H1 (cell line): ENCODE measurements around the gene KCNE4. TPM values are rescaled to one million over a fixed set of nuclear protein-coding genes. Genes with fewer than 3 reads are reported as not detected.

Experiments used
- CTCF ChIA-PET: fragments of 300-600 bp; sonication (Branson Sonifier 250); formaldehyde crosslinking; loops from one replicate; lab custom pipeline; 2021; ENCODE audit not compliant: partially characterized antibody; lab: Charles Lee
- POLR2A ChIA-PET: fragments of 300-600 bp; sonication (Branson Sonifier 250); formaldehyde crosslinking; loops from one replicate; lab custom pipeline; 2021; ENCODE audit warnings: inconsistent platforms; ENCODE audit not compliant: partially characterized antibody; lab: Charles Lee
- DNase-seq, 2 experiments: peaks; one replicate each; pipeline versions ENCODE4 v3.0.0 to v3.0.0-alpha.2; 2010 to 2022; ENCODE audit warnings: low spot score in 2 of 2, low read depth in 1 of 2, mixed read lengths in 1 of 2
- FAIRE-seq: peaks from 2 replicates; lab custom pipeline; 2011; peaks lifted over from hg19 to GRCh38; lab: Jason Lieb, UNC
- H2AFZ ChIP-seq: 2 replicates; pipeline ENCODE4 v1.8.1; 2012; ENCODE audit warnings: low read length, inconsistent platforms
- H2AK5ac ChIP-seq: 2 replicates; pipeline ENCODE4 v1.6.1; 2013; ENCODE audit warnings: low read depth, low read length
- H2BK120ac ChIP-seq: replicated peaks from 2 replicates; pipeline ENCODE3; 2013; ENCODE audit warnings: low read depth, low read length, inconsistent platforms
- H2BK12ac ChIP-seq: 2 replicates; pipeline ENCODE4 v1.6.1; 2013; ENCODE audit warnings: low read depth, low read length
- H2BK15ac ChIP-seq: 2 replicates; pipeline ENCODE4 v1.6.1; 2013; ENCODE audit warnings: low read length
- H2BK20ac ChIP-seq: 2 replicates; pipeline ENCODE4 v1.6.1; 2013; ENCODE audit warnings: low read length
- H2BK5ac ChIP-seq: 2 replicates; pipeline ENCODE4 v1.6.1; 2013; ENCODE audit warnings: low read depth, low read length
- H3K14ac ChIP-seq: 2 replicates; pipeline ENCODE4 v1.6.1; 2013; ENCODE audit warnings: inconsistent platforms; ENCODE audit not compliant: insufficient read length
- H3K18ac ChIP-seq: 2 replicates; pipeline ENCODE4 v1.6.1; 2013; ENCODE audit warnings: low read length; ENCODE audit errors: extremely low read depth
- H3K23ac ChIP-seq: 2 replicates; pipeline ENCODE4 v1.6.1; 2013; ENCODE audit warnings: inconsistent platforms; ENCODE audit not compliant: insufficient read length
- H3K23me2 ChIP-seq: 2 replicates; pipeline ENCODE4 v1.6.1; 2013; ENCODE audit warnings: low read depth, low read length
- H3K27ac ChIP-seq: 2 replicates; pipeline ENCODE4 v1.6.1; 2011; ENCODE audit warnings: low read depth, low read length, inconsistent platforms
- H3K27me3 ChIP-seq, 4 experiments: replicated peaks in 1 of 4; 1 replicate in 1 of 4; 2 replicates in 3 of 4; pipeline versions ENCODE4 v1.6.1 to v1.8.1; 2011 to 2013; ENCODE audit warnings: low read length in 3 of 4, mild to moderate bottlenecking in 3 of 4, inconsistent platforms in 2 of 4, mixed read lengths in 2 of 4, moderate library complexity in 1 of 4; ENCODE audit not compliant: control insufficient read depth in 3 of 4, insufficient read depth in 3 of 4; ENCODE audit errors: extremely low read depth in 1 of 4
- H3K36me3 ChIP-seq, 4 experiments: 2 replicates each; pipeline versions ENCODE4 v1.6.1 to v1.8.1; 2011 to 2013; ENCODE audit warnings: mild to moderate bottlenecking in 4 of 4, low read length in 3 of 4, moderate library complexity in 2 of 4, control low read depth in 1 of 4, inconsistent platforms in 1 of 4; ENCODE audit not compliant: insufficient read depth in 4 of 4, control insufficient read depth in 2 of 4
- H3K4ac ChIP-seq: replicated peaks from 2 replicates; pipeline ENCODE3; 2013; ENCODE audit warnings: low read length, low read depth, mixed read lengths, inconsistent platforms; ENCODE audit not compliant: insufficient read length
- H3K4me1 ChIP-seq, 4 experiments: replicated peaks in 1 of 4; 1 replicate in 1 of 4; 2 replicates in 3 of 4; pipeline versions ENCODE4 v1.6.1 to v1.8.1; 2011 to 2013; ENCODE audit warnings: low read length in 3 of 4, inconsistent platforms in 2 of 4, mixed read lengths in 1 of 4; ENCODE audit not compliant: insufficient read depth in 4 of 4, control insufficient read depth in 3 of 4
- H3K4me2 ChIP-seq, 2 experiments: 2 replicates each; pipeline versions ENCODE4 v1.6.1 to v1.8.1; 2011 to 2013; ENCODE audit warnings: low read depth in 2 of 2, low read length in 2 of 2, control low read depth in 1 of 2, inconsistent platforms in 1 of 2, mild to moderate bottlenecking in 1 of 2; ENCODE audit not compliant: insufficient read depth in 1 of 2
- H3K4me3 ChIP-seq, 4 experiments: fragments of 200-600, 300-600 bp in 1 of 4; sonication (generic), shearing (Covaris generic), sonication (Bioruptor Twin) in 1 of 4; 2 replicates each; pipeline versions ENCODE4 v1.5.1 to v1.8.1; 2011 to 2016; ENCODE audit warnings: low read length in 4 of 4, low read depth in 3 of 4, control low read depth in 2 of 4, inconsistent platforms in 2 of 4, mild to moderate bottlenecking in 2 of 4, mixed read lengths in 1 of 4, moderate library complexity in 1 of 4; ENCODE audit not compliant: insufficient read depth in 2 of 4; ENCODE audit errors: extremely low read depth in 1 of 4
- H3K56ac ChIP-seq: replicated peaks from 2 replicates; pipeline ENCODE3; 2013; ENCODE audit warnings: low read depth, mild to moderate bottlenecking, mixed read lengths, low read length, inconsistent platforms; ENCODE audit not compliant: insufficient read length
- H3K79me1 ChIP-seq: 2 replicates; pipeline ENCODE4 v1.6.1; 2013; ENCODE audit warnings: low read depth, low read length, control low read depth
- H3K79me2 ChIP-seq, 2 experiments: 2 replicates each; pipeline versions ENCODE4 v1.6.1 to v1.8.1; 2012 to 2013; ENCODE audit warnings: low read length in 2 of 2, mild to moderate bottlenecking in 2 of 2, inconsistent platforms in 1 of 2; ENCODE audit not compliant: insufficient read depth in 2 of 2, control insufficient read depth in 1 of 2
- H3K9ac ChIP-seq, 4 experiments: replicated peaks in 1 of 4; 1 replicate in 1 of 4; 2 replicates in 3 of 4; pipeline versions ENCODE4 v1.6.1 to v1.8.1; 2011 to 2013; ENCODE audit warnings: low read depth in 3 of 4, low read length in 3 of 4, control low read depth in 2 of 4, mild to moderate bottlenecking in 2 of 4, moderate library complexity in 2 of 4, inconsistent platforms in 1 of 4; ENCODE audit errors: extremely low read depth in 1 of 4
- H3K9me3 ChIP-seq, 2 experiments: 2 replicates each; pipeline versions ENCODE4 v1.6.1 to v1.8.1; 2012 to 2013; ENCODE audit warnings: mild to moderate bottlenecking in 2 of 2, moderate library complexity in 2 of 2, control low read depth in 1 of 2, inconsistent platforms in 1 of 2, low read depth in 1 of 2, low read length in 1 of 2, mixed read lengths in 1 of 2; ENCODE audit not compliant: insufficient read depth in 2 of 2
- H4K20me1 ChIP-seq, 2 experiments: replicated peaks in 1 of 2; 2 replicates each; pipeline versions ENCODE3 to v1.8.1; 2011 to 2013; ENCODE audit warnings: inconsistent platforms in 2 of 2, low read length in 2 of 2, mild to moderate bottlenecking in 1 of 2; ENCODE audit not compliant: insufficient read depth in 2 of 2, control insufficient read depth in 1 of 2
- H4K5ac ChIP-seq: 2 replicates; pipeline ENCODE4 v1.6.1; 2013; ENCODE audit warnings: low read length, low read depth, mixed read lengths, inconsistent platforms; ENCODE audit not compliant: insufficient read length
- H4K8ac ChIP-seq: 2 replicates; pipeline ENCODE4 v1.8.0; 2013; ENCODE audit warnings: mild to moderate bottlenecking, moderate library complexity, low read length, inconsistent platforms; ENCODE audit not compliant: insufficient read depth; ENCODE audit errors: extremely low read depth
- H4K91ac ChIP-seq: replicated peaks from 2 replicates; pipeline ENCODE3; 2013; ENCODE audit warnings: low read length, mixed read lengths, inconsistent platforms; ENCODE audit not compliant: insufficient read length
- ATF3 ChIP-seq: IDR thresholded peaks from 2 replicates; pipeline ENCODE4 v1.6.1; 2011; ENCODE audit warnings: low read depth, mild to moderate bottlenecking, low read length; ENCODE audit not compliant: insufficient read depth
- CHD1 ChIP-seq: IDR thresholded peaks from 2 replicates; pipeline ENCODE4 v1.6.1; 2012; ENCODE audit warnings: low read depth, low read length, improper control_type of control experiment
- RBBP5 ChIP-seq: IDR thresholded peaks from 2 replicates; pipeline ENCODE4 v1.7.1; 2012; ENCODE audit warnings: low read depth, mild to moderate bottlenecking, inconsistent platforms, low read length, moderate library complexity, borderline replicate concordance
- WGBS, 2 experiments: shearing (Covaris generic) in 1 of 2; methylation state at CpG; one replicate each; pipeline versions ENCODE4 v1.1.6 to v1.1.7; 2013 to 2015; ENCODE audit warnings: low lambda C conversion rate in 2 of 2, mixed read lengths in 2 of 2, inconsistent platforms in 1 of 2, low coverage in 1 of 2, missing lambda C conversion rate in 1 of 2; ENCODE audit not compliant: insufficient replicate concordance in 2 of 2, insufficient coverage in 1 of 2, insufficient read length in 1 of 2; ENCODE audit errors: extremely low coverage in 1 of 2, missing lambda C conversion rate in 1 of 2; 5-methylcytosine and 5-hydroxymethylcytosine counted together
- polyA plus RNA-seq, 7 experiments: library from polyadenylated mRNA; depleted of rRNA in 3 of 7; stranded (reverse) in 5 of 7; unstranded in 2 of 7; fragments of >200 nt in 5 of 7; fragments of 200-250 nt in 2 of 7; gene quantifications; 1 replicate in 5 of 7; 2 replicates in 1 of 7; 4 replicates in 1 of 7; pipeline versions ENCODE4 v1.2.1 to v1.2.3, GENCODE V29; 2011 to 2013; ENCODE audit warnings: missing spikeins in 2 of 7, mixed read lengths in 2 of 7
- total RNA-seq: library from RNA; stranded (reverse); fragmentation: NEBNext Ultra II Directional; extraction: Animal tissue kit (Norgen Biotek cat#: 25700); gene quantifications from 2 replicates; pipeline ENCODE4 v1.2.1, GENCODE V29; 2021
- TF ChIP-seq, protein P1 (sequence below): IDR thresholded peaks from 2 replicates; pipeline ENCODE4 v1.6.1; 2012; ENCODE audit warnings: inconsistent platforms
- TF ChIP-seq, protein P2 (sequence below): IDR thresholded peaks from 2 replicates; pipeline ENCODE4 v1.6.1; 2012; ENCODE audit warnings: inconsistent platforms

The KCNE4 gene
- total and polyA plus RNA-seq, 2 of the 8 experiments (the other 6 are each of a cell fraction or from before 2014, with no cell fraction given) = 0.08 to 0.09 TPM

DNA sequence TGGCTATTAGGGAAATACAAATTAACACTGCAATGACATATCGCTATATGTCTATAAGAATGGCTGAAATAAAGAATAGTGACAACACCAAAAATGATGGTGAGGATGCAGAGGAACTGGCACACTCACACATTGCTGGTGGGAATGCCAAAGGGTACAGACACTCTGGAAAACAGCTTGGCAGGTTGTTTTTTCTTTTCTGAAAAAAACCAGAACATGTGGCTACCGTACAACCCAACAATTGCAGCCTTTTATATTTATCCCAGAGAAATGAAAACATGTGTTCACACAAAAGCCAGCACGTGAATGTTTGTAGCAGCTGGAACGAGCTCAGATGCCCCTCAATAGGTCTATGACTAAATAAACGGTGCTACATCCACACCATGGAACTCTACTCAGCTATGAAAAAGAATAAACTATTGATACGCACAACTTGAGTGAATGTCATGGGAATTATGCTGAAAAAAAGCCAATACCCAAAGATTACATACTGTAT is 45.9 kb downstream of the KCNE4 start:
- no peaks in the 10 kb centered on the region; the same call in 1 of the 2 replicates for H3K23me2 ChIP-seq
- no peak overlapping the region for H2AK5ac ChIP-seq
- H3K4me3 ChIP-seq = no peak overlapping the region
- no peak overlapping the region for H4K8ac ChIP-seq
- POLR2A ChIA-PET = no interaction called here
- no peak overlapping the region for H3K4me2 ChIP-seq
- H2AFZ ChIP-seq = no peak overlapping the region
- no peak overlapping the region for H2BK120ac ChIP-seq
- H3K4me1 ChIP-seq = peaks cover 2 to 9% (median 7%) of the 10 kb centered on the region in 4 experiments; a peak in 5 of 7 replicates
- no peak overlapping the region for H3K18ac ChIP-seq
- no peak overlapping the region for H2BK5ac ChIP-seq
- H3K27me3 ChIP-seq = no peaks in the 10 kb centered on the region
- H3K27ac ChIP-seq = no peak overlapping the region
- no peak overlapping the region for H4K5ac ChIP-seq
- H2BK15ac ChIP-seq = no peak overlapping the region
- H3K79me1 ChIP-seq = no peaks in the 10 kb centered on the region
- 94% methylated on average over 6 of the region's 6 CpGs; no CpG with 5 or more reads in 1 of the 2 experiments for WGBS, 2 experiments
- no peak overlapping the region for H2BK12ac ChIP-seq
- no peaks in the 10 kb centered on the region for H3K36me3 ChIP-seq
- DNase-seq = no peak
- no peak overlapping the region for H4K91ac ChIP-seq
- no peaks in the 10 kb centered on the region for H4K20me1 ChIP-seq
- no peaks in the 10 kb centered on the region for H3K9me3 ChIP-seq
- H2BK20ac ChIP-seq = no peak overlapping the region
- no peak overlapping the region for H3K4ac ChIP-seq
- no peak for TF ChIP-seq CHD1
- TF ChIP-seq ATF3 = no peak
- TF ChIP-seq, protein P1, sequence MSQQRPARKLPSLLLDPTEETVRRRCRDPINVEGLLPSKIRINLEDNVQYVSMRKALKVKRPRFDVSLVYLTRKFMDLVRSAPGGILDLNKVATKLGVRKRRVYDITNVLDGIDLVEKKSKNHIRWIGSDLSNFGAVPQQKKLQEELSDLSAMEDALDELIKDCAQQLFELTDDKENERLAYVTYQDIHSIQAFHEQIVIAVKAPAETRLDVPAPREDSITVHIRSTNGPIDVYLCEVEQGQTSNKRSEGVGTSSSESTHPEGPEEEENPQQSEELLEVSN = no peak
- TF ChIP-seq, protein P2, sequence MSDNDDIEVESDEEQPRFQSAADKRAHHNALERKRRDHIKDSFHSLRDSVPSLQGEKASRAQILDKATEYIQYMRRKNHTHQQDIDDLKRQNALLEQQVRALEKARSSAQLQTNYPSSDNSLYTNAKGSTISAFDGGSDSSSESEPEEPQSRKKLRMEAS = no peak
- no peak for TF ChIP-seq RBBP5
- TF ChIP-seq, all 59 proteins: peak for 0
- CTCF ChIA-PET = no interaction called here
- Histone ChIP-seq H3K9ac (no peak overlapping the region), H3K14ac (no peak overlapping the region), H3K56ac (no peak overlapping the region), H3K79me2 (no peaks in the 10 kb centered on the region), H3K23ac (no peak overlapping the region)
- no peak for FAIRE-seq
